GM12892 (cell line): Measurements from ENCODE around the gene PCYT2.

Source experiments
- DNase-seq: peaks from one replicate; pipeline ENCODE4 v3.0.0; 2011; ENCODE audit not compliant: insufficient read length
- FAIRE-seq: peaks from 2 replicates; lab custom pipeline; 2011; peaks lifted over from hg19 to GRCh38; lab: Jason Lieb, UNC
- POLR2A ChIP-seq: IDR thresholded peaks from 2 replicates; pipeline ENCODE4 v1.6.1; 2011; ENCODE audit warnings: low read depth, low read length, control low read depth
- POLR2AphosphoS5 ChIP-seq: IDR thresholded peaks from 2 replicates; pipeline ENCODE4 v1.6.1; 2011; ENCODE audit warnings: low read depth, low read length, control low read depth
- TAF1 ChIP-seq: IDR thresholded peaks from 2 replicates; pipeline ENCODE4 v1.6.1; 2011; ENCODE audit warnings: low read depth, mild to moderate bottlenecking, control low read depth, low read length, borderline replicate concordance

PCYT2 gene

DNA sequence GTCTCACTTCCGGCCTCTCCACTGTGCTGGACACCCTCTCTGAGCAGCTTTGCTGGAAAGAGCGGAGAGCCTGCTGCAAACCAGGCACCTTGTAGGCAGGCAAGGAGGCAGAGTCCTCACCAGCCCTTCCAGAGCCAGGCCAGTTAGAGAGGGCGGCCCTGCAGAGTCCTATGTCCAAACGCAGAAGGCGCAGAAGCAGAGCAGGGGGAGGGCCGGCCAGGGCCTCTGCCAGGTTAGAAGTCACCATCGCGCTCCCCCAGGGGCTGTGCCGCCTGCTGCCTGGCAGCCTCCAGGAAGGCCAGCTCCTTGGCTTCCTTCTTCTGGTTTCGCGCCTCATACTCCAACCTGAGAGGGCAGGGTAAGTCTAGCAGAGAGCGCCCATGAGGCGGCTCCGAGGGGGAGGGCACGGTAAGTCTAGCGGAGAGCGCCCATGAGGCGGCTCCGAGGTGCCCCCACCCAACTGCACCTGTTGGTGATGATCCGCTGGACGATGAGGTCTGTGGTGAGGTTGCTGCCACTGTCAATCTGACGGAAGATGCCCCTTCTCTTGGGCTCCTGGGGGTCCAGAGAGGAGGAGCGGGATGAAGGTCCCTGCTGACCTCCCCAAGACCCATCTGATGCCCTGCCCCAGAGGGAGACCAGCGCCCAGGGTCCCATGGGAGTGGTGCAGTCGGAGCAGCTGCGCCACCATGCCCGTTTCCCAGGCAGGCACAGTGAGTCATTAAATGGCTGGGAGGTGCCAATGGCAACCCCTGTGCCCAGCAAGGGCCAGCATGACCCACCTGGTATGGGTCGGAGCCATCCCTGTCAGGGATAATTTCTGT is 6.4 kb downstream of the PCYT2 start:
- FAIRE-seq = no peak
- no peak for TF ChIP-seq POLR2AphosphoS5
- no peak for TF ChIP-seq TAF1
- TF ChIP-seq POLR2A = no peak
- DNase-seq = no peak

DNA sequence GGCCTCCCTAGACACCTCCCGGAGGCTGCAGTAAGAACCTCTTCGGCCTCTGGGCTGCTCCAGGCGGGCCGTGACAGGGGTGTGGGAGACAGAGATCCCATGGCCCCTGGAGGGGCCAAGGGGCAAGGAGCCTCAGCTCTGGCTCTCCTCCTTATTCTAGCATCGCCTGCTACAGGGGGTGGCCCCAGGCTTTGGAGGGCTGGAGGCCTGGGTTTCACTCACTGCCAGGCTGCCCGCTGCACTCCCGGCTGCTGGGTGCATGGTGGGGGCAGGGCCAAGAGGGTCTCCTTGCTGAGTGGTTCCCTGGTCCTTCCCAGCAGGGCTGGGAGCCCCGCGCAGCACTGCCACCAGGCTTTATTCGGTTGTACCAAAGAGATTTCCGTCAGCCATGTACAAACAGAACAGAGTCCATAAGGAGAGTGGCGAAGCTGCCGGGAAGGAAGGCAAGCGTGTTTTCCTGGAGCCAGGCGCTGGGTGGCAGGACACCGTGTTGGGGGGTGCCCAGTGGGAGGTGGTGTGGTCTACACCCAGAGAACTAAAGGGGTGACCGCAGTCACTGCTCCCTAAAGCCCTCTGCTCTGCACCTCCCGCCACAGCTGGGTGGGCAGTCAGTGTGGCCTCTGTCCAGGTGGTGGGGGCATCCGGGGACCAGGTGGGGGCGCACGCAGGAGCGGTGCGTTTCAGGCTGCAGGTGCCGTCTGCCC is 7.2 kb downstream of the PCYT2 start:
- FAIRE-seq = no peak
- TF ChIP-seq TAF1 = no peak
- no peak for TF ChIP-seq POLR2AphosphoS5
- TF ChIP-seq POLR2A = no peak
- DNase-seq = no peak

DNA sequence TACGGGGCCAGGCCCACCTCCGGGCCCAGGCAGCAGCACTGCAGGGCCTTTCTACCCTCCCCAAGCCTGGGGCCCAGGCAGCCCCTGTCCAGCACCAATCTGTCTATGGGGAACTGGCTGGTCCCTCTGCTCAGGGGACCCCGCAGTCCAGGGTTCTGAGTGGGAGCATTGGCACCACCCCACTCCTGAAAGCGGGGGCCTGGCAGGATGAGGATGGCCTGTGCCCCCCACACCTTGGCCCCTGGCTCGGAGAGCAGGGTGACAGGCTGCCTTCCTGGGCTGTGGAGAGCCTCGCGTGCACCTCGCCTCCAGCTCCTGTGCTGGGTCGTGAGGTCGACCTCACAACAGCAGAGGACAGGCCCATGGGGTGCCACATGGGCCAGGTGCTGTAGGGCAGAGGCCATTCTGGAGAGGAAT is 7.8 kb downstream of the PCYT2 start:
- FAIRE-seq = no peak

DNA sequence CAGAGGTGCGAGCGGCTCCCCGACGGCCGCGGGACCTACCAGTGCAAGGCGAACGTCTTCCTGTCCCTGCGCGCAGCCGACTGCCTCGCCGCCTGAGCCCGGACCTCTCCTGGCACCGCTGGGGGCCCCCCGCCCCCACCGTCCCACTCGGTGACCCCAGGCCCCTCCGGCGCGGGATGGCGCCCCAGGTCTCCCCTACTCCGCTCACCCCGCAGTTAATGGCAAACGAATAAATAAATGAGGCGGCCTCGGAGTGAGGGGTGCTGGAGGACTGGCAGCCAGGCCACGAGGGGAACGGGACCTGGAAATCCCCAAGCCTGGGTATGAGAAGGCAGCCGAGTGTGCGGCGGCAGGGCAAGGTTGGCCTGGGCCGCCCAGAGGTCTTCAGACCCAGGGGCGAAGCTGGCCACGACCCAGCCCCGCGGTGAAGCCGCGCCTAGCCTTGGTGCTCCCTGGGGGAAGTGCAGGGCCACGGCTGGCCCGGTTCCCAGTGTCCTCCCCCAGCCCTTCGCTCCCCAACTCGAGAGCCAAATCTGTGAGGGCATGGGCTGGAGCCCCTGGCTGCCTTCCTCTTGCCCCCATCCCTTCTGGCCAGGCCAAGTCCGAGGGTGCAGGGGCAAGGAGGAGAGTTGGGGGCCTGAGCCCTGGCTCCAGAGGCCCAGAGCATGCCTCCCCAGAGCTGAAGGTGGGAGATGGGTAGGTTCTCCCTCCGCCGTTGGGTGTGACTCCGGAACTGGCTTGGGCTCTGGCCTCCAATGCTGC is 8.4 kb downstream of the PCYT2 start:
- FAIRE-seq = peak; percentile 14
- TF ChIP-seq POLR2A = no peak
- TF ChIP-seq POLR2AphosphoS5 = no peak
- no peak for TF ChIP-seq TAF1

More for the DNA sequence above, 7.8 kb downstream of the PCYT2 start:
- no peak for DNase-seq
- TF ChIP-seq POLR2AphosphoS5 (no peak), POLR2A (no peak), TAF1 (no peak)

DNA sequence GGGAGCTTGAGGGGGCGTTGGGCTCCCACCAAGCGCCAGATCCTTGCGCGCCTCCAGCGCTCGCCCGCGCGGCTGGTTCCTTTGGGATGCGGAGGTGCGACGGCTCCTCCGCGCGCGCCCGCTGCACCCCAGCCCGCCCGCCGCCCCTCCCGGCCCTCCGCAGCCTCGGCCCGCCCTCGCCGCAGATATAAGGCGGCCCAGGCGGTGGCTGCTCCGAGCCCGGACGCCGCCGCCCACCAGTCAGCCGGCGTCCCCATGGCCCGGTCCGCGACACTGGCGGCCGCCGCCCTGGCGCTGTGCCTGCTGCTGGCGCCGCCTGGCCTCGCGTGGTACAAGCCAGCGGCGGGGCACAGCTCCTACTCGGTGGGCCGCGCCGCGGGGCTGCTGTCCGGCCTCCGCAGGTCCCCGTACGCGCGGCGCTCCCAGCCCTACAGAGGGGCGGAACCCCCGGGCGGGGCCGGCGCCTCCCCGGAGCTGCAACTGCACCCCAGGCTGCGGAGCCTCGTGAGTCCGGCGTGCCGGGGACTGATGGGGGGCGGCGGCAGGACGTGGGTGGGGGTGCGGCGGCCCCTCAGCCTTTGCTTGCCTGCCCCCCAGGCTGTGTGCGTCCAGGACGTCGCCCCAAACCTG is 9.1 kb downstream of the PCYT2 start, which contains the start of gene NPB:
Gene NPB (plus strand): TSS at position 216 of the 630 bp plus-strand sequence. CDS start 40 bp downstream, at position 256.
- no peak for DNase-seq
- TF ChIP-seq TAF1 (no peak), POLR2A (no peak), POLR2AphosphoS5 (no peak)
- FAIRE-seq = no peak

More for the DNA sequence above, 8.4 kb downstream of the PCYT2 start:
- DNase-seq = no peak

DNA sequence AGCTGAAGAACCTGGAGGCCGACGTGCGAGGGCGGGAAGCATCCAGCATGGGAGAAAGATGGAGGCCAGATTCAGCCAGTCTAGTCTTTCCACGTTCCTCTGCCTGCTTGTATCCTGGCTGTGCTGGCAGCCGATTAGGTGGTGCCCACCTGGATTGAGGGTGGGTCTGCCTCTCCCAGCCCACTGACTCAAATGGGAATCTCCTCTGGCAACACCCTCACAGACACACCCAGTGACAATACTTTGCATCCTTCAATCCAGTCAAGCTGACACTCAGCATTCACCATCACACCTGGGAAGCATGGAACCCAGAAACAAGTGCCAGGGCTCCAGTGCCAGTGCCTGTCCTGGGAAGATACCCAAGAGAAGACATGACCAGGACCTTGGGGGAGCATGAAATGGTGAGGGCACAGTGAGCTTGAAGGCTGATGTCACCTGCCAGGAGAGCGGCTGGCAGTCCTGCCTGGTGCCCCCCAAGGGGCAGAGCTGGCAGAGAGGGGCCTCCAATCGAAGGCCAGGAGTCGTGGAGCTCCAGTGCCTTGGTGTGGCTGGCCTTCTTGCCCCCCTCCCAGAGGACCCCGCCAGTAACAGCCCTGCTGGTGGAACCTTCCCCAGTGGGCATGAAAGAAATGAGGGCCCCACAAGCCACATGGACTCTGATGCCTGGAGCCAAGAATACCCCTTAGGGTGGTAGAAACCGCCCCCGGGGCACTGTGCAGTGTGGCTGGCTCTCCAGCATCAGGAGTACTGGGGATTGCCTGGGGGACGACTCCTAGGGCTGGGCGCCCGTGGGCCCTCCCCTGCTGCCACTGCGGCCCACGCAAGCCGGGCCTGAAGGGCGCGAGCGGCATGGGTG is 9.8 kb downstream of the PCYT2 start:
- no peak for DNase-seq
- FAIRE-seq = no peak
- no peak for TF ChIP-seq POLR2AphosphoS5
- TF ChIP-seq POLR2A = no peak; the same call in 1 of the 2 replicates
- TF ChIP-seq TAF1 = no peak

DNA sequence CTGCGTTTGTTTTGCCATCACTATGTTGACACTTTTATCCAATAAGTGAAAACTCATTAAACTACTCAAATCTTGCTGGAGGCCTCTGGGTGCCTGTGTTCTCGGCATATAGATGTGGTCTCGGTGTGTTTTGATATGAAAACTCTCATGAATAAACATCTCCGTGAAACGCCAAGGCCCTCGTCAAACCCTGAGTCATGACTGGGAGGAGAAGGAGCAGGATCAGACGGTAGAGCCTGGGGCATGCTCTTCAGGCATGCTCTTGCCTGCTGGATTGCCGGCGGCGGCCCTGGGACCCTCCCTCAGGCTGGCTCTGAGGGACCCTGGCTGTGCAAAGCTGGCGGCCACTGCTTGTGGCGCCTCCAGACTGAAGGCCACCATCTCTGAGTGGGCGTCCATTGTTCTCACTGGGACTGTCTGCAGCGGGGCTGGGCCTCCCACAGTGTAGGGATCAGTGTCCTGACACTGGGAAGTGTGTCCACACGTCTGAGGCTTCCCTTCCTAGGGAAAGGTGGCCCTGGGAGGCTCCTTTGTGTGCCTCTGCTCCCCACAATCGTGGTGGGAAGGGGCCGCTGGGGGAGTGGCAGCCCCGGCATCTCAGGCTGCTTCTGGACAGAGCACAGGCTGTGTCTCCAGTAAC is 10.9 kb downstream of the PCYT2 start:
- FAIRE-seq = no peak
- no peak for DNase-seq
- TF ChIP-seq POLR2A = no peak
- no peak for TF ChIP-seq POLR2AphosphoS5
- TF ChIP-seq TAF1 = no peak

DNA sequence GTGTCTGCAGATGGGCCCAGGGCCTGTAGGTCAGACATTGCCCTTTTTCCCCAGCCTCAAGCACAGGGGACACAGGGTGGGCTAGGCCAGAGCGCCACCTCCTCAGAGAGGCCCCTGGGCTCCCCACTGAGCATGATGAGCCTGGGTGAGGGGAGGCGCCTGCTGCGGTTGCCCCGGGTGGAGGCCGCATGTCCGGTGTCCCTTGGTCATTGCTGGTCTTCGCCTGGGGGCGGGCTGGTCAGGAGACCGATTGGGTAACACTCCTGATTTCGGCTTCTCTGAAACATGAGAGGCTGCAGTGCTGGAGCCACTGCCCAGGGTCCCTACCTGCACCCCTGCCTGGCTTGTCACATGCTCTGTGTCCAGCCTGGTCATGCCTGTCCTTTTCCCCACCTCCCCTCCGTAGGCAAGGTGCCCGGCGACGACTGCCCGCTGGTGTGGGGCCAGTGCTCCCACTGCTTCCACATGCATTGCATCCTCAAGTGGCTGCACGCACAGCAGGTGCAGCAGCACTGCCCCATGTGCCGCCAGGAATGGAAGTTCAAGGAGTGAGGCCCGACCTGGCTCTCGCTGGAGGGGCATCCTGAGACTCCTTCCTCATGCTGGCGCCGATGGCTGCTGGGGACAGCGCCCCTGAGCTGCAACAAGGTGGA is 11.6 kb downstream of the PCYT2 start:
- FAIRE-seq (no peak), DNase-seq (no peak)
- TF ChIP-seq POLR2A = no peak
- no peak for TF ChIP-seq TAF1
- TF ChIP-seq POLR2AphosphoS5 = no peak

DNA sequence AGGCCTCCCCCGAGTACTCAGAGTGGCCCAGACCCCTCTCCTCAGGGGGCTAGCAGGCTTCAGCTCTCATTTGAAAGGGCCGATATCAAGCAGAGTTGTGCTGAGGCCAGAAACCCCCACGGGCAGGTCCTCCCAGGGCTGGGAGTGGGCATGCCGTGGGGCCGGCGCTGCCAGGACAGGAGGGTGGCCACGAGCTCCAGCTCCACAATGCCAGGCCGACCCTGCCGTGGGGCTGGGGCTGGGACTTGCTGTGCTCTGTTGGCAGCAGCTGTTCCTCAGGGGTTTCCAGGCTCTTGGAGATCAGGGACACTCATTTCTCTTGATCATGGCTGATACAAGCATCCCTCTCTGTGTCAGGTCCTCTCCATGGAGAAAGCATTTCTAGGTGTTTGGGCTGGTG is 12.3 kb downstream of the PCYT2 start:
- FAIRE-seq (no peak), DNase-seq (no peak)
- TF ChIP-seq TAF1 (no peak), POLR2AphosphoS5 (no peak), POLR2A (no peak)
